GM10248 (cell line): Measurements from ENCODE around the gene PARD3B.

Experiments
- CTCF ChIA-PET: fragments of 300-600 bp; sonication (Branson Sonifier 250); formaldehyde crosslinking; extraction: SDS; loops from one replicate; lab custom pipeline; 2021; ENCODE audit warnings: antibody characterized with exemption; lab: Yijun Ruan, JAX
- POLR2A ChIA-PET: fragments of 350-650 bp; sonication (Branson Sonifier 250); formaldehyde crosslinking; extraction: SDS; loops from one replicate; lab custom pipeline; 2020; ENCODE audit warnings: antibody characterized with exemption; lab: Yijun Ruan, JAX
- DNase-seq: peaks from one replicate; pipeline ENCODE4 v3.0.0; 2012; ENCODE audit errors: extremely low spot score
- TF ChIP-seq, protein P1 (sequence below): IDR thresholded peaks from 2 replicates; pipeline ENCODE4 v1.5.1; 2012; ENCODE audit warnings: mild to moderate bottlenecking, low read depth; ENCODE audit errors: extremely low read depth, missing control alignments, control extremely low read depth

The PARD3B gene

DNA sequence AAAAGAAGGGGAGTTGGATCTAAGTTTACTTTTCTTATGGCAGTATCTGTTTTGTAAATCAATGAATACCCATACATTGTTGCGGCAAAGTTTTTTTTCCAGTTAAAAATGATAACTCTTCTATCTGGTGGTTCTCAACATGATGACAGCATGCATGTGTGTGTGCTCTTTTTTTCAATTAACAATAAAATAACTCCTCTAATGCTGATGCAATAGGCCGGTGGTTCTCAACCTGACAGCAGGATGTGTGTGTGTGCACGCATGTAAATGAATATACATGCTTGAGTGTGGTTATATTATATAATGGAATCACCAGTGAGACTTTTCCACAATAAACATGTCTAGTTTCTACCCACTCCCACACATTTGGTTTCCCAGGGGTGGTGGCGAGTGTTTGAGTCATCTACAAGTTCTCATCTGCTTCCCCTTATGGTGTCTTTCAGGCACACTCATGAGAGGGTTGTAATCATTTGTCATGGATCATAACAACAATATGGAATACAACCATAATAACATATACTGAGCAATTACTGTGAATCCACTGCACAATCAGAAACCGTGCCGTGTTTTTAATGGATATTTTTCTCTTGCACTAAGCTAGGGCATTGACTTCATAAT lies 31.2 kb downstream of the PARD3B start:
- POLR2A ChIA-PET: no interaction called here
- DNase-seq: no peak
- TF ChIP-seq, protein P1, sequence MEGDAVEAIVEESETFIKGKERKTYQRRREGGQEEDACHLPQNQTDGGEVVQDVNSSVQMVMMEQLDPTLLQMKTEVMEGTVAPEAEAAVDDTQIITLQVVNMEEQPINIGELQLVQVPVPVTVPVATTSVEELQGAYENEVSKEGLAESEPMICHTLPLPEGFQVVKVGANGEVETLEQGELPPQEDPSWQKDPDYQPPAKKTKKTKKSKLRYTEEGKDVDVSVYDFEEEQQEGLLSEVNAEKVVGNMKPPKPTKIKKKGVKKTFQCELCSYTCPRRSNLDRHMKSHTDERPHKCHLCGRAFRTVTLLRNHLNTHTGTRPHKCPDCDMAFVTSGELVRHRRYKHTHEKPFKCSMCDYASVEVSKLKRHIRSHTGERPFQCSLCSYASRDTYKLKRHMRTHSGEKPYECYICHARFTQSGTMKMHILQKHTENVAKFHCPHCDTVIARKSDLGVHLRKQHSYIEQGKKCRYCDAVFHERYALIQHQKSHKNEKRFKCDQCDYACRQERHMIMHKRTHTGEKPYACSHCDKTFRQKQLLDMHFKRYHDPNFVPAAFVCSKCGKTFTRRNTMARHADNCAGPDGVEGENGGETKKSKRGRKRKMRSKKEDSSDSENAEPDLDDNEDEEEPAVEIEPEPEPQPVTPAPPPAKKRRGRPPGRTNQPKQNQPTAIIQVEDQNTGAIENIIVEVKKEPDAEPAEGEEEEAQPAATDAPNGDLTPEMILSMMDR: no peak
- CTCF ChIA-PET: no interaction called here

DNA sequence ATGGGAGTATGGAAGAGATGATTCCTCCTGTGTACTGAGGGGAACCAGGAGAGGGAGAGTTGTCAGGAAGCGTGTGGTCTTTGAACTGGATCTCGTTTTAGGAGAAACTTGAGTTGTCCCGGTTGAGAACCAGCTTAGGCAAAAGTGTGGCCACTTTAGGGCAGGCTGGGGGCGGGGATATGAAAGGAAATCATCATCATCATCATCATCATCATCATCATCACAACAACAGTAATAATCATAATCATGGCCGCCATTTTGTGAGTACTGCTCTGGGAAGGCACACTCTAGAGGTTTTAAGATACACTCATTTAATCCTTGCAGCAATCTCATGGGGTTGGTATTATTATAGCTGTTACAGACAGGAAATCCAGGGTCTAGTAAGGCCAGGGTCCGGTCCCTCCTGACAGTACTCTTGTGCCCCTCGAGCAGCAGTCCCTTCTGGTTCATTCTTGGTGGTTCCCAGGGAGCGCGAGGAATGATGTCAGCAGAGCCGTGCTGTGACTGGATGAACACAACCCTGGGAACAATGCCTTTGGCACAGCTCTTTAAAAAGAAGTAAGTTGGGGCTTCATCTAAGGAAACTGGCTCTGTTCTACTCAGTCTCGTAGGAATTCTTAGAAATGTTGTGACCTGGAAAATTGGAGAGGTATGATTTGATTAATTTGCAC lies 33.8 kb downstream of the PARD3B start:
- TF ChIP-seq, protein P1: no peak
- ChIA-PET CTCF (interaction anchor here (0.6 to 1.6 kb wide), 3 partner anchors 9 to 10 kb away, joined by 3 to 5 read pairs (median 5); no protein-coding TSS in a partner anchor), POLR2A (no interaction called here)
- no peak for DNase-seq

DNA sequence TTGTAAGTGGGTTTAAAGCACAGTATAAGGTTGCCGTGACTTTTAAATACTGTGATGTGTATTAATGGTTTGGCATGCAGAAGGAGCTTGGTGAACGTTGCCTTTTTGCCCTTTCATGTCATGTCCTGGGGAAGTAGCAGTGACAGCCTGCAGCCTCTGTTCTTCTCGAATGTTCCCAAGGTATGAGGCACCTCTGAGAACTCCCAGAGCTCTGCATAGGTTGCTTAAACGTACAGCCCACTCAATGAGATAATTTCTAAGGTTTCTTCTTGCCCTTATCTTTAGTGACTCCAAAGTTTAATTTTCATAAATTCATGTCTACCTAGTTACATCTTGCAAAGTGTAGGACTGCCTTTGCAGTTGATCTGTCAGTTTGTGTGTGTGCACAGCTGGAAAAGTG lies 36.7 kb downstream of the PARD3B start:
- ChIA-PET CTCF (interaction anchor here (1.2 kb wide), 1 partner anchor 31 kb away, joined by 4 read pairs; no protein-coding TSS in a partner anchor), POLR2A (no interaction called here)
- TF ChIP-seq, protein P1: no peak
- DNase-seq: no peak

DNA sequence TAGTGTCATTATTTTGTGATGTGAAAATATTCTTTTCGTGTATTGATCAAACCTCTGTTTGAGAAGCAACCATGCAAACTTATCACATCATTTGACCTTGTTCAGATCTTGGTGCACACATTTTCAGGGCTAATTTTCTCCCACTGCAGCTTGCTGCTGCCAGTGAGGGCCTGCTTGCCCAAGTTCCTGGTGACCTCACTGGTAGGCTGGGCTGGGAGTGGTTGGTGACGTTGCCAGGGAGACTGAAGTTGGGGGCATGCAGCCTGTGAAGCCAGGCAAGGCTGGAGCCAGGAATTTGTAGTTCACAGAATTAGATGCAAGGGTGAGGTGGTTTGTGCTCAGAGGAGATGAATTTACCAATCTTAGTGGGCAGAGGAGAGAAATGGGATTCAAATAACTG lies 38.5 kb downstream of the PARD3B start:
- TF ChIP-seq, protein P1: no peak
- ChIA-PET POLR2A (no interaction called here), CTCF (interaction anchor here (1.3 to 1.8 kb wide), 4 partner anchors 9 to 14 kb away, joined by 3 to 5 read pairs (median 4); no protein-coding TSS in a partner anchor)
- DNase-seq: no peak

DNA sequence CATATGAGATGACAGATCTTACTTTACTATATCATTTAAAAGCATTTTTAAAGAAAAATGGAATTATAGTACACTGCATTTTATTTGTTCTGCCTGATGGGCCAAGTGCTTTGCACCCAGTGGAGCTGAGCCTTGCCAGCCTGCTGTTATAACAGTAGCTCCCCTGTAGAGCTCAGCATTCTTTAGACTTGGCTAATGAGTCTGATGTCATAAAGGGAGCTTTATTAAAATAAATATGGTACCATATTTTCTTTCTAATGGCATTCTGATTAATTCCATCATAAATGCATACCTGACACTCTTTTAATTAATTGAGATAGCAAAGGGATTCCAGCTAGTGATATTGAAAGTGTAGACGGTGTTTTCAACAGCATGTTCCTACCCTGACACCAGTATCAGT lies 40.7 kb downstream of the PARD3B start:
- ChIA-PET POLR2A (no interaction called here), CTCF (interaction anchor here (1.0 kb wide), 1 partner anchor 15 kb away, joined by 3 read pairs; no protein-coding TSS in a partner anchor)
- TF ChIP-seq, protein P1: no peak
- no peak for DNase-seq

DNA sequence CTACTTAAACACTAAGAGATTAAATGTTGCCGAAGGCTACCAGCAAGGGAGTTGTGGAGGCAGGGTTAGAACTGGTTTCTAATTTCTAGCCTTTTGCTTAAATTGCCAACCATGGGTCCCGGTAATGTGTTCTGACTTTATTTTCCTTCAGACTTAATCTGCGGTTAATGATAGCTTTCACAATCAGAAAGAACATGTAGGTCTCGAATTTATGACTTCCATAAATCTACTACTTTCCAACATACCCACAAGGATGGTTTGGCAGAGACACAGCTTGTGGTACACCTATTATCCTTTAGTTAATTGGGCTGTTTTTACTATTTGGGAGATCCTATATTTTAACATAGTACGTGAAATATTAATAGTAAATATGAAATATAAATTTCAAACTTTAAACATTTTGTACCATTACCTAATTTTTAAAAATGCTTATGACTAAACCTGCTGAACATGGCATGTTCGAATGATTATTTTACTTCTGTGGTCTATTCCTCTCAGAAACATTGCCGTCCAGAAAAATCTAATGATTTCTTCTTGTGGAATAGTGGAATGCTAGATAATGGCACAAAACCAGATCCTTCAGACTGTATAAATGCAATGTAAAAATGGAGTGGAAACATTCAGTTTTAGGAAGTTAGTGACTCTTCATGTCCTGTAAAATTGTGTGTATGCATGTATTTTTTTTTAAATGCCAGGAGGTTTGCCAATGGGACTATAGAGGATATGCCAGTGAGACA lies 41.3 kb downstream of the PARD3B start:
- TF ChIP-seq, protein P1: no peak
- no peak for DNase-seq
- ChIA-PET POLR2A (no interaction called here), CTCF (interaction anchor here (0.9 to 1.0 kb wide), 2 partner anchors 16 to 31 kb away, joined by 3 read pairs; no protein-coding TSS in a partner anchor)
